ENCODE data around the gene UHRF2.
"Not testable (repeated sequence)": the region's sequence is repeated elsewhere in the genome, so short reads cannot be mapped to it uniquely, and the experiment has no call there.

UHRF2 gene

GRCh38 chr9:6525326-6526045 lies 112.5 kb downstream of the UHRF2 start:
- Histone ChIP-seq H3K4me1 (ENCODE audit: insufficient read depth, low read length) (no peaks in the 10 kb centered on the region), H3K4me3 (ENCODE audit: low read length) (no peak overlapping the region), H3K36me3 (ENCODE audit: insufficient read depth, low read length) (peaks cover 8% of the 10 kb centered on the region), H2AFZ (ENCODE audit: low read depth, low read length) (no peak overlapping the region), H3K27me3 (ENCODE audit: insufficient read depth, low read length) (no peaks in the 10 kb centered on the region), H3K9me3 (ENCODE audit: low read length) (no peaks in the 10 kb centered on the region)

- no peaks in the 10 kb centered on the region for H3K9me3 ChIP-seq (ENCODE audit: low read length)
- H3K36me3 ChIP-seq (ENCODE audit: insufficient read depth, low read length), result peaks cover 69% of the 10 kb centered on the region
These were observed 122.6 kb downstream of the UHRF2 start for GRCh38 chr9:6535594-6535993.

GRCh38 chr9:6538666-6539071 lies 125.7 kb downstream of the UHRF2 start:
- no peaks in the 10 kb centered on the region for H3K9me3 ChIP-seq (ENCODE audit: low read length)
- H3K4me1 ChIP-seq (ENCODE audit: insufficient read depth, low read length), result no peaks in the 10 kb centered on the region
- peaks cover 56% of the 10 kb centered on the region for H3K36me3 ChIP-seq (ENCODE audit: insufficient read depth, low read length)
- no peak overlapping the region for H3K4me3 ChIP-seq (ENCODE audit: low read length)
- H3K27me3 ChIP-seq (ENCODE audit: insufficient read depth, low read length), result no peaks in the 10 kb centered on the region
- no peak overlapping the region for H2AFZ ChIP-seq (ENCODE audit: low read depth, low read length)

More at GRCh38 chr9:6535594-6535993, 122.6 kb downstream of the UHRF2 start:
- no peaks in the 10 kb centered on the region for H3K27me3 ChIP-seq (ENCODE audit: insufficient read depth, low read length)
- no peak overlapping the region for H3K4me3 ChIP-seq (ENCODE audit: low read length)
- no peak overlapping the region for H2AFZ ChIP-seq (ENCODE audit: low read depth, low read length)
- H3K4me1 ChIP-seq (ENCODE audit: insufficient read depth, low read length), result no peaks in the 10 kb centered on the region

GRCh38 chr9:6542617-6543016 lies 129.6 kb downstream of the UHRF2 start:
- not testable (repeated sequence) for H3K4me3 ChIP-seq (ENCODE audit: low read length); H2AFZ ChIP-seq (ENCODE audit: low read depth, low read length); H3K27me3 ChIP-seq (ENCODE audit: insufficient read depth, low read length); H3K4me1 ChIP-seq (ENCODE audit: insufficient read depth, low read length); H3K9me3 ChIP-seq (ENCODE audit: low read length)
- H3K36me3 ChIP-seq (ENCODE audit: insufficient read depth, low read length), result peaks cover 60% of the 10 kb centered on the region

- Histone ChIP-seq H3K27me3 (ENCODE audit: insufficient read depth, low read length) (no peaks in the 10 kb centered on the region), H3K9me3 (ENCODE audit: low read length) (no peaks in the 10 kb centered on the region), H3K36me3 (ENCODE audit: insufficient read depth, low read length) (peaks cover 54% of the 10 kb centered on the region), H3K4me3 (ENCODE audit: low read length) (no peak overlapping the region), H3K4me1 (ENCODE audit: insufficient read depth, low read length) (no peaks in the 10 kb centered on the region), H2AFZ (ENCODE audit: low read depth, low read length) (no peak overlapping the region)
These were observed 130.2 kb downstream of the UHRF2 start for GRCh38 chr9:6543204-6543603.

GRCh38 chr9:6545017-6545691 lies 132.2 kb downstream of the UHRF2 start:
- H3K4me1 ChIP-seq (ENCODE audit: insufficient read depth, low read length), result peaks cover 15% of the 10 kb centered on the region
- no peaks in the 10 kb centered on the region for H3K27me3 ChIP-seq (ENCODE audit: insufficient read depth, low read length)
- H3K36me3 ChIP-seq (ENCODE audit: insufficient read depth, low read length), result peaks cover 44% of the 10 kb centered on the region
- no peaks in the 10 kb centered on the region for H3K9me3 ChIP-seq (ENCODE audit: low read length)
- H2AFZ ChIP-seq (ENCODE audit: low read depth, low read length), result no peak overlapping the region
- no peak overlapping the region for H3K4me3 ChIP-seq (ENCODE audit: low read length)

GRCh38 chr9:6549106-6549800 lies 136.3 kb downstream of the UHRF2 start:
- no peaks in the 10 kb centered on the region for H3K9me3 ChIP-seq (ENCODE audit: low read length)
- no peaks in the 10 kb centered on the region for H3K27me3 ChIP-seq (ENCODE audit: insufficient read depth, low read length)
- H2AFZ ChIP-seq (ENCODE audit: low read depth, low read length), result peak overlapping the region; percentile 41
- H3K36me3 ChIP-seq (ENCODE audit: insufficient read depth, low read length), result peaks cover 59% of the 10 kb centered on the region
- H3K4me1 ChIP-seq (ENCODE audit: insufficient read depth, low read length), result peaks cover 15% of the 10 kb centered on the region
- no peak overlapping the region for H3K4me3 ChIP-seq (ENCODE audit: low read length)

- Histone ChIP-seq H3K9me3 (ENCODE audit: low read length) (no peaks in the 10 kb centered on the region), H3K27me3 (ENCODE audit: insufficient read depth, low read length) (no peaks in the 10 kb centered on the region), H2AFZ (ENCODE audit: low read depth, low read length) (no peak overlapping the region), H3K36me3 (ENCODE audit: insufficient read depth, low read length) (peaks cover 64% of the 10 kb centered on the region), H3K4me3 (ENCODE audit: low read length) (no peak overlapping the region), H3K4me1 (ENCODE audit: insufficient read depth, low read length) (peaks cover 15% of the 10 kb centered on the region)
These were observed 138.1 kb downstream of the UHRF2 start for GRCh38 chr9:6551136-6551535.

GRCh38 chr9:6552033-6552432 lies 139.0 kb downstream of the UHRF2 start:
- Histone ChIP-seq H3K9me3 (ENCODE audit: low read length) (no peaks in the 10 kb centered on the region), H3K4me3 (ENCODE audit: low read length) (no peak overlapping the region), H3K27me3 (ENCODE audit: insufficient read depth, low read length) (no peaks in the 10 kb centered on the region), H2AFZ (ENCODE audit: low read depth, low read length) (no peak overlapping the region), H3K36me3 (ENCODE audit: insufficient read depth, low read length) (peaks cover 66% of the 10 kb centered on the region), H3K4me1 (ENCODE audit: insufficient read depth, low read length) (peaks cover 19% of the 10 kb centered on the region)

- no peak overlapping the region for H3K4me3 ChIP-seq (ENCODE audit: low read length)
- H3K36me3 ChIP-seq (ENCODE audit: insufficient read depth, low read length), result peaks cover 63% of the 10 kb centered on the region
- H2AFZ ChIP-seq (ENCODE audit: low read depth, low read length), result no peak overlapping the region
- no peaks in the 10 kb centered on the region for H3K27me3 ChIP-seq (ENCODE audit: insufficient read depth, low read length)
- H3K9me3 ChIP-seq (ENCODE audit: low read length), result no peaks in the 10 kb centered on the region
- peaks cover 23% of the 10 kb centered on the region for H3K4me1 ChIP-seq (ENCODE audit: insufficient read depth, low read length)
These were observed 139.6 kb downstream of the UHRF2 start for GRCh38 chr9:6552498-6553121.

GRCh38 chr9:6553866-6554265 lies 140.9 kb downstream of the UHRF2 start:
- H3K36me3 ChIP-seq (ENCODE audit: insufficient read depth, low read length), result peaks cover 63% of the 10 kb centered on the region
- peaks cover 30% of the 10 kb centered on the region for H3K4me1 ChIP-seq (ENCODE audit: insufficient read depth, low read length)
- H3K9me3 ChIP-seq (ENCODE audit: low read length), result no peaks in the 10 kb centered on the region
- H2AFZ ChIP-seq (ENCODE audit: low read depth, low read length), result no peak overlapping the region
- H3K27me3 ChIP-seq (ENCODE audit: insufficient read depth, low read length), result no peaks in the 10 kb centered on the region
- no peak overlapping the region for H3K4me3 ChIP-seq (ENCODE audit: low read length)

Measured in neuron (in vitro differentiated cells).